SK-N-DZ (cell line): Measurements from ENCODE around the gene PAX1.

Experiments used
- DNase-seq: peaks from one replicate; pipeline ENCODE4 v3.0.0-alpha.2; 2015; ENCODE audit warnings: low spot score
- small RNA-seq, 2 experiments: library from RNA; depleted of rRNA; stranded (forward); fragments of <200 nt; gene quantifications; one replicate each; pipeline ENCODE3, GENCODE V24; 2014

PAX1 gene

DNA sequence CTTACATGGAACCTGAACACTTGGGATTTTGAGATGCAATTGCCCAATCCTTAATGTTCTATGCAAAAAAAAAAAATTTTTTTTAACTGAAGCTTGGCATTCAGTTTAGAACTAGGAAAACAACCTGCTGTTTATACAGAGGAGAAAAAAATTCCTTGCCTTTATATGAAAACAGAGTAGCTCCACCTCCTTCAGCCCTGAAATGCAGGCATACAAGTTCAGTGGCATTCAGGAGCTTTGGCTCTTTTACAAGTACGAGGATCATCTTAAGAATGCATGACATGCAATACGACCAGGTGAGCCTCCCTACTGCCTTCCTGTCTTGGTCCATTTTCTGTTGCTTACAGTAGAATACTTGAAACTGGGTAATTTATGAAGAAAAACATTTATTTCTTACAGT is 20.4 kb downstream of the PAX1 start:
- DNase-seq: no peak

DNA sequence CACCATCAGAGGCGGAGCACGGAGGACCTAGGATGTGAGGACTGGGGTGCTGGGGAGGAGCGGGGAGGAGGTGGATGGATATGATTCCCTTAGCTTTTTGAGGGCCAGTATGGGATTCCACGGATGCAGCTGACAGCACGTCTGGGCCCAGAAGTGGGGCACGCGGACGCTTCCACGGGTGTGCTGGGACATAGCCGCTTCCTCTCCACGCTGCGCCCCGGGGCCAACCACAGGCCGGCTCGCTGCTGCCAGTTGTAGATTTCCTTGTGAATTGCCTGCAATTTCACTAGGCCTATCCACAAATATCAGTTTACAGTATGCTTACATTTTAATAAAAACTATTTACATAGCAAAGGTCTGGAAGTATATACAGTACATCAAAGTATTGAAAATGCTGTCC is 23.9 kb downstream of the PAX1 start:
- DNase-seq: no peak

DNA sequence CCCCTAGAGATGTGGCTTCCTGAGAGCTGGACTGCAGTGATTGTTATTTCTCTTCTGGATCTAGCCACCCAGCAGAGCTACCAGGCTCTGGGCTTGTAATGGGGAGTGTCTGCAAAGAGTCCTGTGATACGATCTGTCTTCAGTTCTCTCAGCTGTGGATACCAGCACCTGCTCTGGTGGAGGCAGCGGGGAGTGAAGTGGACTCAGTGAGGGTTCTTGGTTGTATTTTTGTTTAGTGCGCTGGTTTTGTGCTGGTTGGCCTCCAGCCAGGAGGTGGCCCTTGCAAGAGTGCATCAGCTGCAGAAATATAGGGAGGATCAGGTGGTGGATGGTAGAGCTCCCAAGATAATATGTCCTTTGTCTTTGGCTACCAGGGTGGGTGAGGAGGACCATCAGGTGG is 33.7 kb downstream of the PAX1 start:
- no peak for DNase-seq

DNA sequence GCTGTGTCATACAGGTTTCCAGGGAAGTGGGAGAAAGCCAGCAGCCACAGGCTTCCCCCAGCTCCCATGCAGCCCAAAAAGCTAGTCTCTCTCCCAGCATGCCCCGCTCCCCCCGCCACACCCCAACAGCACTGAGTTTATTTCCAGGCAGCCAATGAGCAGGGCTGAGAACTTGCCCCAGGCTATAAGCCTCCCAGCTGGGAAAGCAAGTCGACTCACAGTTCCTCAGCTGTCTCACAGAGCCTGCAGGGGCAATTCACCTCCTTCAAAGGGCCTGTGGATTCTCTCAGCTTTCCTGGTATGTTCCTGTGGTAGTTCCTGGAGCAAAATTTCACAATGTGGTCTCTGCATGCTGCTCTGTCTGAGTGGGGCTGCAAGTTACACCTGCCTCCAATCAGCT is 34.2 kb downstream of the PAX1 start:
- DNase-seq: no peak

DNA sequence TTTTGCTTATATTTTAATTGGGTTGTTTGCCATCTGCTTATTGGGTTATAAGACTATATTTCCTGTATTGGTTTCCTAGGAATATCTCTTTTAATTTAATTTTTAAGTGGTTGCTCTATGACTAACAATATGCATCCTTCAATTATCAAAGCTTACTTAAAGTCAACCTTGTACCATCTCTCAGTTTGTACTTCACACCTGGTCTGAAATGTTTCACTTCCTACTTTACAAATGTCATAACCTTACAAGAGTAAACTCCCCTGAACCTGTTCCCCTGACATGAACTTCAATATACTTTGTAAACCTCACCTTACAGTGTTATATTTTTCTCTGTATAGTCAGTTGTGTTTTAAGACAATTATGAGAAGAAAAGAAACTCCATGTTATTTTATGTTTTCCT is 35.8 kb downstream of the PAX1 start:
- no peak for DNase-seq

DNA sequence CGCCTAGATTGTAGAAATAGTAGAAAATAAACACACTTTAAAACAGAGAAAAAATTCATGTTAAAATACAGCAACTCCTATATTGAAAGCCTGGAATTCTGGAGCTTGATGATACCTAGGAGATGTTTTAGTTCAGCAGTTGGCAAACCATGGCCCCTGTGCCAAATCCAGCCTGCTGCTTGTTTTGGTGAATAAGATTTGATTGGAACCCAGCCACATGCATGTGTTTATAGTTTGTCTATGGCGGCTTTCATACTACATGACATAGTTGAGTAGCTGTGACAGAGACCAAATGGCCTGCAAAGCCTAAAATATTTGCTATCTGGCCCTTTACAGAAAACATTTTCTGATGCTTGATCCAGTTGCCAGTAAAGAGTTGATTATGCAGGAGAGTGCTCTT is 57.2 kb downstream of the PAX1 start:
- no peak for DNase-seq

DNA sequence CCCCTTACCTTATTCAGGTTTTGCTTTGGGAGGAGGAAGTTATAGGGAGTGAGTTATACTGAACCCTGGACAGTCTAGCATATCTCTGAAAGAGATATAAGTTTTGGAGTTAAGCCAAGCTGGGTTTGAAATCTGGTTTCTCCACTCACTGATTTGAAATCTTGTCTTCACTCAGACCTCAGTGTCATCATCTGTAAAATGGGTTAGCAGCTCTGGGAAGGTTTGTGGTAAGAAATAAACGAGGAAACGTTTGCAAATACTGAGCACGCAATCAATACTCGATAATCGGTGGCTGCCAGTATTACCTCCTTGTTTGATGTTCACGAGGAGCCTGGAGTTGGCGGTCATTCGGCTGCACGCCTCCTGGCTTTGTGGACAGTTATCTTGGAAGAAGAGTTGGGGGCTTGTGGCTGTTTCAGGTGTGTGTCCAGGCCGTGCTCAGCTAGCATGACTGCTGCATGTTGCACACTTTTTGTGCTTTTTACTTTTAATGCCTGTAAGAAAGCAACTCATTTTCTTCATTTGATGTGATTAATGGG is 61.8 kb downstream of the PAX1 start:
- no peak for DNase-seq

DNA sequence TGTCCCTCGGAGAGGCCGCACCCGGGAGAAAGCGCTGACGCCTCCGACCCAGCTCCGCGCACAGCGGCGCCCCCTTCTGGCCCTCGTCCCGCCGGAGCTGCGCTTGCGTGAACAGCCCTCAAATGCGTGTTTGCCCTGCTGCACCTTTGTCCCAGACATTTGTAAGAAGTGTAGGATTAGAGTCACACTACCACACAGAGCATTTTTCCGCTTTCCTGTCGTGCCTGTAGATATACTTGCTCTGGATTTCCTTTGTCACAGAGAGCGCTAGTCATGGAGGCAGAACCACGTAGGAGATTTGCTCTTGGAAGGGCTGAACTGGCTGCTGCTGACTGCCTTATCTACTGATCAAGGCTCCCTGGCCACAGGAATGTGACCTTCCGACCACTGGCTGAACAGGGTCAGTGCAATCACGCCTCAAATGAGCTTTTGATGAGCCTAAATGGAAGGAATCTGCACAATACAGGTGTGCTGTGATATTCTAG is 62.3 kb downstream of the PAX1 start:
- no peak for DNase-seq

Small RNAs within 50 kb of the gene (small RNA-seq; reads per million reads assigned to genes)
- 0 reads per million in 2 experiments for gene RPL41P1
